ENCODE results near the gene ZMIZ1.

Gene ZMIZ1

DNA sequence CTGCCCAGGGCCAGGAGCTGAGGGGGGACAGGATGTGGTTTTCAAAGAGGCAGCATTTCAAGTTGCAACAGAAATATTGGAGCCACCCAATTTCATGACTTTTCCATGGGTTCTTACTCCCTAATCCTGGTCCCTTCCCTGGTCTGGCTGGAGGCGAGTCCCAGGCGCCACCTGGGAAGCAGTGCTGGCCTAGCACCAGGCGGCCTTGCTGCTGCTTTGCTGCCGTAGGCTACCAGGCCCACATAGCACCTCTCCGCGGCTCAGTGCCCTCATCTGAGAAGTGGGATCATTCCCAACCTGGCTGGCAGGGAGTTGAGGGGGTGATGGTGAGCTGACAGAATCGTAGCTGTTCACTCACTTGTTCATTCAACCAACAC lies 33.7 kb downstream of the ZMIZ1 start:
- no peak for DNase-seq

DNA sequence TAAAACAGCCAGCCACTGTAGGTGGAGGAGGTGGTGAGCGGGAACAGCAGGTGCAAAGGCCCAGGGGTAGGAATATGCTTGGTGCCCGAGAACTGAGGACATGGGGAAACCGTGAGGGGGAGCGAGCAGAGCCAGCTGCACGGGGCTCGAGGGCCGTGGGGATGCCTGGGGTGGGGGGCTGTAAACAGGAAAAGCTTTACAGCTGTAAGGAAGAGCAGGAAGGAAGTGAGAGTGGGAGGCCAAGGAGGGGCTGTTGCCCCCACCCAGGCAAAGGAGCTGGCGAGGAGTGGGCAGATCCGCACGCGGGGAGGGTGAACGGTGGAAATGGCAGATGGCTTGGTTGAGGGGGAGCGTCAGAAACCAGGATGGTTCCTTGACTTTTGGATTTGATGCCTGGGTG lies 34.4 kb downstream of the ZMIZ1 start:
- no peak for DNase-seq

- no peak for DNase-seq
Observed at GRCh38 chr10:79103585-79103984, 34.8 kb downstream of the ZMIZ1 start.

GRCh38 chr10:79105150-79105739 lies 36.5 kb downstream of the ZMIZ1 start:
- DNase-seq = peak; percentile 7

DNA sequence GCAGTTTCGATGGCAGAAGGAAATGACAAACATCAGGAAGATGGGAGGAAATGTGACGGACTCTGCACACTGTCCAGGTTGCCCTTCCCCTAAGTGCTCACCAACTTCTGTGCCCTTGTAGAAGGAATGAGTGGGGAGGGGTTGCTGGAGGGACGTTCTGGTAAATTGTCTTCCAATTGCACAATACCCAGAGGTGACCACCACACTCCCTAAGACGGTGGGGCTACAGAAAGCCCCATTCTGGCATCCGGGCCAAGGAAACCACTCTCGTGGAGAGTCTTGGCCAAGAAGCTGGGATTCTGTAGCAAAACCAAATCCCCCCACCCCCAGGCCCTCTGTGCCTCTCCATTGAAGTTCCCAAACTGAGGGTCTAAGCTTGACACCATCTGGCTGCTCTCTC lies 37.1 kb downstream of the ZMIZ1 start:
- no peak for DNase-seq

DNA sequence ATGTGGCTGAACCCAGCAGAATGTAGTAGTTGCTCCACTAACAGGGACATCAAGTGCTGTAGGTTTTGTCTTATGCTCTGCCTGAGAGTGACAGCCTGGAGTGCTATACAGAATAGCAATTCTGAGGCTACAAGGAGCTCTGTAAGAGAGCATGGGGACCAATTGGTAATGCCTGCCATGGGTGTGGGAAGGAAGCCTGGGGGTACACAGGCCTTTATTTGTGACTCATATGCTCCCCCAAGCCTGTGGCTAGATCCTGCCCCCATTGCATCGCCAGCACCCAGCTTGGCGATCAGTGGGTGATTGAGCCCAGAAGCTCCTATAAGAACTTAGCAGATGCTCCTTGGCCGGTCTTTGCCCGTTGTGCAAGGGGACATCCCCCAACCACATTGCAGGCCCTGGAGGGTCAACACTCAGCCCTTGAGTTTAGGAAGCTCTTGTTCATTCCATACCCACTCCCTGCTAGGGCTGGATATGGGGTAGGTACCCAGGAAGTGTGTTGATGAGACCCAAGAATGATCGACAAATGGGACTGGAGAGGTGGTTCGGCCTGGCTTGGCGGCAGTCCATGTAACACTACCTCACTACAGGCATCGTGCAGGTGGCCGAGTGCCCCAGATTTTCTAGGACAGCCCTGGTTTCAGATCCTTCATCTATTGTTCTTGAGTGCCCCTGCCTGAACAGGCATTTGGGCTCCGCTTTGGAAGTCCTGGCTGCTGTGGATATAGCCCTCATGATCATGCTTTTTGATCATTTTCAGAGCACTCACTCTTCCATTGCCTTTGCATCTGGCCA lies 37.7 kb downstream of the ZMIZ1 start:
- DNase-seq = no peak

DNA sequence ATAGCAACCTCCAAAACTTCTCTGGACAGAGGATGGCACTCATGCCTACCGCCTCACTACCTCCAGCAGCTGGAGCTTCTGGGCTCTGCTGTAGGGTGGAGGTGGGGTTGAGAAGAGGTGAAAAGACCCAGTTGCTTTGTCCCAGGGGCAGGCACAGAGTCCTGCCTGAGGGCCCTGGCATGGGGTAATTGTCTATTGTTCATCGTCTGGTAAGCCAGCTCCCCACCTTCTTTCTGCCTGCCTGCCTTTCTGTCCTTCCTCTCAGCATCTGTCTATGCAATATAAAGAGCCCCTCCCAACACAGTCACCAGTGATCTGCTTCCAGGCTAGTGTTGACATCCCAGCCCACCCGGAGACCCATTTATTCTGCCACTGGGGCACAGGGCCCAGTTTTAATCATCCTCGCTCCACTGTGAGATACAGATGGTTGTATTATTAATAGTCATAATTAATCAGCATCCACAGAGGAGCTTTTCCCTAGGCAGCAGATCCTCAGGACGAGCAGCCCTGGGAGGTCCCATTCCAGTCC lies 39.0 kb downstream of the ZMIZ1 start:
- DNase-seq = peak; percentile 48

GRCh38 chr10:79108728-79109127 lies 40.0 kb downstream of the ZMIZ1 start:
- DNase-seq = no peak

GRCh38 chr10:79111427-79111826 lies 42.7 kb downstream of the ZMIZ1 start:
- no peak for DNase-seq

DNA sequence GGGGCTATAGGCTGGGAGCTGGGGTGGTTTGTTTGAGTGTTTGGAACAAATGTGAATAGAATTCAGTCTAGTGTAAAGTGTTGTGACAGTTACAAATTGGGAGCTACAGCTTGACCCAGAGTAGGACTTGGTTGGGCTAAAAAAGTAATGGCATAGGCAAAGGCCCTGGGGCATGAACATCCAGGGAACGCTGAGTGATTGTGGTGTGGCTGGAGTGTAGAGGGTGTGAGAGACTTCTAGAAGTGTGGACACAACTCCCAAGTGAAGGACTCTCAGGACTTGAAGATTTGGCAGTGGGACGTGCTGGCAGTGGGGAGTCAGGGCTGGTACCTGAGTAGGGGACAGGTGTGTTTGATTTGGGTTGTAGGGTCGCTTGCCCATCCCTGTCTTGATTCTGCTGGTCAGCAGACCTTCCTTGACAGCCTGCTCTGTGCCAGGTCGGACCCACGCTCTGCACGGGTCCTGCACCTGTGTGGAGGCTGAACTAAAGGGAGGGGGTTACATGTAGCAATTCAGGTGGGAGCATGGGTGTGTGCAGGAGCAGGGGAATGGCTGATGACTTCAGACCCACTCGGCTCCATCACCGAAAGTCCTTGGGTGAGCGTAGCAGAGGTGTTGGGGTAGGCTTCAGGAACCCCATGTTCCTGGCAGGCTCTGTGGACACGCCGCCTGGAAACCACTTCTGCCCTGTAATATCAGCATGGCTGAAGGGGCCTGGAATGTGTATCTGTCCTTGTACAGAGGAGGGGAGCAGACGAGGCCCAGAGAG lies 43.3 kb downstream of the ZMIZ1 start:
- no peak for DNase-seq

DNA sequence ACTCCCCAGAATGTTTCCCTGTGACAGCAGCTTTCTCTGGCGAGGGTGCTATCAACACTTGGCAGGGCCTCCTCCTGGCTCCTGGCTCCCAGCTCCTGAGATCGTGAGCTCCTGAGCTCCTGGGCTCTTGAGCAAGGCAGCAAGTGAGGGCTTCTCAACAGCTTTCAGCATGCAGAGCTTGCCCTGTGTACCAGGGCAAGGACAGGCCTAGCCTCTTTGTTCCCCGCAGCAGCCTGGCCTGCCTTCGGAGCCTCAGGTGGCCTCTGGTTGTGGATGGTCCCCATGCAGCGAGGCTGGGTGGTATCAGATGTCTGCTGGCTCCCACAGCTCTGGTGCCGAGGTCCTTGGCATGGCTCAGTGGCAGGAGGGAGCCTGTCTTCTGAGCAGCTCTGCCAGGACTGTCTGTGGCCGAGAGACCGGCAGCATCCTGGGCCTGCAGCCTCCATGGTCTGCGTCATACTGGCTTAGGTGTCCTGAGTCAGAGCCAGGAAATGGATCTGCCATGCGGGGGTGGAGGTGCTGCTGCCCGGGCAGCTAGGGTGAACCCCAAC lies 44.2 kb downstream of the ZMIZ1 start:
- DNase-seq = no peak

GRCh38 chr10:79113827-79114226 lies 45.1 kb downstream of the ZMIZ1 start:
- DNase-seq = no peak

DNA sequence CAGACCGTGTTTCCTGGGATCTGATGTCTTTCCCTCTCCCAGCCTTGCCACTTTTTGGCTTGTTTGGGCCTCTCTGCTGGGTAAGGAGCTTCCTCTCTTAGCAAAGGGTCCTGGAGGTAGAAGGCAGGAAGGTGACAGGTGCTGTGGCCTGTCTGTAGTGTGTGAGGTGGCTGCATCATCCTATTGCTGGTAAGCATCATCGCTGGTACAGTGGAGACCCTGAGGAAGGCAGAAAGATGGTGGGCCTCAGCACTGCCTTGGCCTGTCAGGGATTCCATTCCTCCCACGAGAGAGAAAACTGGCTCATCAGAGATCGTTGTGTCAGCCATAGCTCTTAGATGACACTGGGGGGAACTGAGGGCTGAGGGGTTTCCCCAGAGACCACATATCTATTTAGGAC lies 46.5 kb downstream of the ZMIZ1 start:
- no peak for DNase-seq

GRCh38 chr10:79116368-79116767 lies 47.6 kb downstream of the ZMIZ1 start:
- no peak for DNase-seq

GRCh38 chr10:79116801-79117723 lies 48.3 kb downstream of the ZMIZ1 start:
- DNase-seq = no peak

GRCh38 chr10:79118286-79119202 lies 49.8 kb downstream of the ZMIZ1 start:
- no peak for DNase-seq

- DNase-seq = no peak
Observed at GRCh38 chr10:79119306-79119705, 50.5 kb downstream of the ZMIZ1 start.

GRCh38 chr10:79123547-79123963 lies 54.8 kb downstream of the ZMIZ1 start:
- DNase-seq = no peak

DNA sequence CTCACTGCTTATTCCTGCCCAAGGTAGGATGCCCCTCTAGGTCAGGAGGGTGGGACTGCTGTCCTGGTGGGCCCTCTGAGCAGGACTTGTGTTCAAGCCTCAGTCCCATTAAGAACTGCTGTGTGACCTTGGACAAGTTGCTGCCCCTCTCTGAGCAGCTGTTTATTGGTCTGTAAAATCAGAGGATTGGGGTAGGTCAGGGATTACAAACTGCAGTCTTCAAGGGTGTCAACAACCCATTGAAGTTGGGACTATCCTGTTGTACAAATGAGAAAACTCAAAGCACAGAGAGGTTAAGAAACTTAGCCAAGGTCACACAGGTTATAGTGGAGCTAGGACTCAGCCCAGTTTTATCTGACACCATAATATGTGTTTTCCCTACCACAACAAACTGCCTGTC lies 55.3 kb downstream of the ZMIZ1 start:
- no peak for DNase-seq

GRCh38 chr10:79125092-79125491 lies 56.3 kb downstream of the ZMIZ1 start:
- no peak for DNase-seq
